NCI-H524 treated with DMSO at 0.1 percent for 48 hours (cell line): Measurements from ENCODE around the gene KCNAB1.
"Not testable (repeated sequence)": the region's sequence is repeated elsewhere in the genome, so short reads cannot be mapped to it uniquely, and the experiment has no call there.

Experiments used
- DNase-seq: peaks from one replicate; lab custom pipeline; 2025; lab: John Stamatoyannopoulos, UW

The KCNAB1 gene

GRCh38 chr3:156222381-156222780 is 102.0 kb downstream of the KCNAB1 start:
- DNase-seq = not testable (repeated sequence)

- not testable (repeated sequence) for DNase-seq
Measured at GRCh38 chr3:156224046-156224445, 103.7 kb downstream of the KCNAB1 start.

- DNase-seq = no peak
Measured at GRCh38 chr3:156226676-156227420, 106.5 kb downstream of the KCNAB1 start.

- no peak for DNase-seq
Measured at GRCh38 chr3:156227704-156228103, 107.3 kb downstream of the KCNAB1 start.

DNA sequence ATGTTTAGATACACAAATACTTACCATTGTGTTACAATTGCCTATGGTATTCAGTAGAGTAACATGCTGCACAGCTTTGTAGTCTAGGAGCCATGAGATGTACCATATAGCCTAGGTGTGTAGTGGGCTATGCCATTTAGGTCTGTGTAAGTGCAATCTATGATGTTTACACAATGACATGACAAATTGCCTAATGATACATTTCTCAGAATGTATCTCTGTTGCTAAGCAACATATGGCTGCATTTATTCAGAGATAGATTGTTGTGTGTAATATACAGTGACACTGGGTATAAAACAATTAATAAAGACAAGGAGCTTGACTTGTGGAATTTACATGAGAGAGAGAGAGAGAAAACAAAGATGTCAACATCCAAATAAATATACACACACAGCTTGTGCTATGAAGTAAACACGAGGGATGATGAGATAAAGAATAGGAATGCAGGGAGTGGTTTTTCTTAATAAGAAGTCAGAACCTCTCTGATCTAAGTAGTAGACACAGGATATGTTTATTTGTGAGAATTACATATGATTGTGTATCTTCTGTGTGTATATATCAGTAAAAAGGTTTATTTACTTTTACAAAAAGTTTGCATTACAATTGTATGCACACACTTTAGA is 110.0 kb downstream of the KCNAB1 start:
- no peak for DNase-seq

GRCh38 chr3:156231221-156231620 is 110.8 kb downstream of the KCNAB1 start:
- DNase-seq = not testable (repeated sequence)

GRCh38 chr3:156233876-156234275 is 113.5 kb downstream of the KCNAB1 start:
- DNase-seq = no peak

- no peak for DNase-seq
Measured at GRCh38 chr3:156236556-156237260, 116.3 kb downstream of the KCNAB1 start.

DNA sequence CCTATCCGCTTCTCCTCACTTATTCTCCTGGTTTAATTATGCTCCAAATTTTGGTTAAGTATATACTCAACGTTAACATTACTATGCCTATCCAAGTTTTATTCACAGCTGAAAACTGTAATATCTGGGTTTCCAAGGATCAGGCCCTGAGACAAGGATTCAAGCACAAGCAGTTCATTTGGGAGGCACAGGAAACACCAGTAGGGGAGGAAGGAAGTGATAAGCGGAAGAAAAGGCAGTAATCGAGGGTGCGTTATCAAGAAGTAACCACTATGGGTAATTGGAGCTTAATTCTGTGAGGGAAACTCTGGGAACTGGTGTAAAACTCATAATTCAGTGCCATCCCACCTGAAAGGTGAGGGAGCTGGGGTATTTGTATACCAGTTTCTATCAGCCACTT is 120.3 kb downstream of the KCNAB1 start:
- DNase-seq = no peak

- DNase-seq = no peak
Measured at GRCh38 chr3:156246961-156247725, 126.8 kb downstream of the KCNAB1 start.

- DNase-seq = no peak
Measured at GRCh38 chr3:156250550-156250949, 130.2 kb downstream of the KCNAB1 start.

DNA sequence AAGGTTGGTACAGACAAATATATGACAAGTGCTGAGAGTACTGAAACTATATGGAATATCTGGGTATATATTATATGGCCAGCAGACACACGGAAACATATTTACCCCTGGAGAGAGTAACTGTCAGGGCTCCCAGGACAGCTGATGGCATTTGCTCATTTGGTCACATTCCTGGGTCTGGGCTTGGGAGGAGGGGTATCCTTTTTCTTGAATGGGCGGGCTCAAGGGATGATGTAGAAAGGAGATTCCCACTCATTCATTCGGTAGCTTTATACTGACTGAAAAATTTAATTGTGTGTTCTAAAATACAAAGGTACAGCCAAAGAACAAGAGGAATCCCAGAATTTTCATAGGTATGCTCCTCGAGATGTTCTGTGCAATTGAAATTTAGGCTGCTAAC is 131.0 kb downstream of the KCNAB1 start:
- DNase-seq = no peak

DNA sequence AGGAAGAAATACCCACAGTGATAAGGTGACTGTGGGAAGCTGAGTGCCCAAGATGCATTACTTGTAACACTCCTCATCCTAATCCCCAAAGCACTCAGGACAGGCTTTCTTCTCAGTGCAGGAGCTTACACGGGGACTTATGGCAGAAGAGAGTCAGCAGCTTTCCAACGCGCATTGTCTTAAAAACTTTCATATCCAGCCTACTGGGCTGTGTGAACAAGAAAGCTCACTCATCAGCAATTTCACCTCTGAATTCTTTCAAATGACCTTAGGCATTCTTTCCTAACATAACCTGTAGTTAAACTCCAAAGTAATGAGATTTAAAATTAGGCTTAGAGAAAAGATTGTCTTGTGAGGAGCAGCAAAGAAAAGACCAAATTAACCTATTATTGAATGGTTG is 132.3 kb downstream of the KCNAB1 start:
- DNase-seq = no peak

DNA sequence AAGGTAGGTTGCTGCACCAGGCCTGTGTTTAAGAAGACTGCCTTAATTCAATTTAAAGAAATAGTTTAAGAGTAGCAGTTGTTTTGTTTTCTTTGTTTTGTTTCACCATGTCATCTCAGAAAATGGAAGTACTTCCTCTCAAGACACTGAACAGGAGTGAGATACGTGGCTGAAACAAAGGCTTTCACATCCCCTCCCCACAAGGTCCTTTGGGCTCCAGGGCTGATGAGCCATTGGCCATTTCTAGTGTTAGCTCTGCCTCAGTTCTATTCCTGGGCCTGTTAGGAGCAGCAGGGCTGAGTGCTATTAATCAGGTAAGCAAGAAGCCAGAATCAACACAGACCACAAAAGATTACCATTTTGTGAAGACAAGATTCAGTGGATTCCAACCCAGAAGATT is 132.8 kb downstream of the KCNAB1 start:
- DNase-seq = no peak

DNA sequence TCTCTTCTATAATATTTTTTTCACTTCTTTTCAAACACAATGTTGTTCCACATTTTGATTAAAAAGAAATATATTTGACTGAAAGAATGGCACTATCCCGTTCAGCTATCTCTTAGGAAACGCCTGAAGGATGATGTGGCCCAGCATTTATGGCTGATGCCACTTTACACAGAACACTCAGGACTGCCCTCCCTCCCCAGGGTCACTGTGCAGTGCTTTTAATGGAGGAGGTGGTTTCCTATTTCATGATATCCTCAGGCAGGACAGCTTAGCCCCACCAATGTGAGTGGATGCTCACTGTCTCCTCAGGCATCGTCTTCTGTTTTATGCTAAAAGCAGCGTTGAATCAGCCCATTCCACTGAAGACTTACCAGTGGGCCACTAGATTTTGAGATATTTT is 135.9 kb downstream of the KCNAB1 start:
- no peak for DNase-seq

DNA sequence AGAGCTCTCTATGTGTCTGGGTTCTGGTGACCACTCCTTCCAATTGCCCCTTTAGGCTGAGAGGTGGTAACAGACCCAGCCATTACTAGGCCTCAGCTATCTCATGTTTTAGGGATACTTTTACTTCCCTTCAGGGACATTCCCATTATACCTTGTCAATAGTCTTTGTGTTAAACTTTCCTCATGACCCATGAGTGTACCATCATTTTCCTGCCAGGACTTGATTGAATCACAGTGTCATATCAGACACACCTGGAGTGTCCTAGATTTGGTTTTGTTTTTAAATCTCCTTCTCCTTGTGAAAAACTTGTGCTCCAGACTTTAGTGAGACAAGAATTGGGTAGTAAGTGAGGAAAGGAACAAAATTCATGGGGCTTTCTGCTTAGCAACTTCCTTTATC is 136.6 kb downstream of the KCNAB1 start:
- DNase-seq = no peak

DNA sequence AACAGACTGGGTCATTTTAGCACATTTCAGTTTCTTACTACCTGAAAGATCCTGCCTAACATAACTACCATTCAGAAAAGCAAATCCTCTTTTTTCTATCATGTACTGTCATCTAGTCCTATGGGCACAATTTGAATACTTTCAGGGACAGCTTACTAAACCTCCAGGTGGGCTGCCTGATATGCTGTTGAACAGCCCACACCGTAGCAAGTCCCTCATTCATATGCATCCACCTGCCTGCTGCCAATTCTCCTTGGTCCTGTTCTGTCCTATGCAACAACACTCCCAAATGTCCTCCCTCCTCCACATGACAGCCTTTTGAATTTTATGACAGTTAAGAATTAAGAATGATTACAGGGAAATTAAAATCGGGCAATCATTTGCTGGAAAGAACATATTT is 137.9 kb downstream of the KCNAB1 start:
- no peak for DNase-seq

DNA sequence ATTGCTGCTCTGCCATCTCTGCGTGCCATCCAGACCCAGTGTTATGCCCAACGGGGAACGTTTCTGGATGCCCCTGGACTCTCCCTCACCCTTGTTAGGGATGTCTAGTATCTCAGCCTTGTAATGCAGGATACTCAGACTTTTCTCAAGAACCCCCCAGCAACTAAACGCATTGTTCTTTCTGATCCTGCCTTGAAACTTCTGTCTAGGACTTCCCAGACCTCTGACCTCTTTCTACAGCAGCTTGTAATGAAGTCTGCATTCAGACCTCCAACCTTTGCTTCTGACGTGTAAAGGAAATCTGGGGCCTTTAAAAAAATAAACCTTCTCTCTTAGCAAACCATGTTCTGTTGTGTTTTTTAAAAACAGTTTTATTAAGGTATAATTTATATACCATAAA is 139.5 kb downstream of the KCNAB1 start:
- DNase-seq = no peak

GRCh38 chr3:156260331-156260730 is 140.0 kb downstream of the KCNAB1 start:
- DNase-seq = no peak

GRCh38 chr3:156264771-156265170 is 144.4 kb downstream of the KCNAB1 start:
- DNase-seq = no peak

DNA sequence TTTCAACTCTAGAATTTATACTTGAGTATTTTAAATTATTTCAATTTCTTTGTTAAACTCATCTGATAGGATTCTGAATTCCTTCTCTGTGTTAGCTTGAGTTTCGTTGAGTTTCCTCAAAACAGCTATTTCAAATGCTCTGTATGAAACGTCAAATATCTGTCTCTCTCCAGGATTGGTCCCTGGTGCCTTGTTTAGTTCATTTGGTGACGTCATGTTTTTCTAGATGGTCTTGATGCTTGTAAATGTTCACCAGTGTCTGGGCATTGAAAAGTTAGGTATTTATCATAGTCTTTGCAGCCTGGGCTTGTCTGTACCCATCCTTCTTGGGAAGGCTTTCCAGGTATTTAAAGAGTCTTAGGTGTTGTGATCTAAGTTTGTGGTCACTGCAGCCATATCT is 151.1 kb downstream of the KCNAB1 start:
- DNase-seq = no peak

GRCh38 chr3:156271995-156272719 is 151.8 kb downstream of the KCNAB1 start:
- no peak for DNase-seq
